NCI-H82 treated with DMSO at 0.1 percent for 48 hours (cell line): ENCODE measurements around the gene FGD3.
"Not testable (repeated sequence)": the region's sequence is repeated elsewhere in the genome, so short reads cannot be mapped to it uniquely, and the experiment has no call there.

ENCODE experiments used
- DNase-seq: peaks from one replicate; lab custom pipeline; 2025; ENCODE audit not compliant: unreplicated experiment; lab: John Stamatoyannopoulos, UW

The FGD3 gene

GRCh38 chr9:93008457-93008856 is 61.1 kb downstream of the FGD3 start:
- DNase-seq = no peak

DNA sequence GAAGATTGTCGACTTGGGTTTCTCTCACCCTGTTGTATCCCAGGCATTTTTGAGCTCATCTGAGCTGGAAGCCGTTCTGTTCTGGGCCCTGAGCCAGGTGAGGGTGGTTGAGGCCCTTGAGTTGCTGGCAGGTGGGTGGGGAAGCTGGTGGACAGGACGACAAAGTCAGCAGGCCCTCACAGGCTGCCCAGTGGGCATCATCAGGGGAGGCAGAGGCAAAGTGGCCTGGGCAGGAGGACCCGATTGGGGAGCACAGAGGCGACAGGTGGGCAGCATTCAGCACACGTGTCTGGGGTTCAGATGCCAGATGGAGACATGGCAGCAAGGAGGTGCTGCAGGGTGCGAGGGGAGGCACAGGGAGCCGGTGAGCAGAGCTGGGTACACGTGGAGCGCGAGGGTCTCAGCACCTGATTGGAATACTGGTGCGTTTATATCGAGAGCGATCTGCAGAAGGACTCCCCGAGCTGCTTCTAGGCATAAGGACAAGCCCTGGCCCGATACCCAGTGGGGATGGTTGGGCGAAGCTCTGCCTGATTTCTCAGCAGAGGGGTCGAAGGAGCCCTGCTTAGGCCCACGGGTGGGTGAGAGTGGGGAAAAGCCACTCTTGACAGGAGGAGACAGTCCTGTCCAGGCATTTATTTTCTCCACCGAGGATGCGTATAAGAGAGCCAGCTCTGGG is 62.2 kb downstream of the FGD3 start:
- DNase-seq = no peak

DNA sequence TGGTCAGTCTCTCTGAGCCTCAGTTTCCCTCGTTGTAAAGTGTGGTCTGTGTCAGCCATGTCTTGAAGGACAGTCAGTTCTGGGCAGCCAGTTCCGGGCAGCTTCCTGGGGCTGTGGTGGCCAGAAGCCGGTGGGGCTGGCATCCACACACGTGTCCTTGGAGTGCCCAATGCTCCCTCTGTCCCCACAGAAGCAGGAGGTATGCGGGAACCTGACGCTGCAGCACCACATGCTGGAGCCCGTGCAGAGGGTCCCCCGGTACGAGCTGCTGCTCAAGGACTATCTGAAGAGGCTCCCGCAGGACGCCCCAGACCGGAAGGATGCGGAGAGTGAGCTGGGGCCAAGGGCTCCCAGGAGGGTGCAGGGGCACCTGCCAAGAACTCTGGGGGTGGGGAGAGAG is 62.7 kb downstream of the FGD3 start:
- DNase-seq = no peak

- DNase-seq = no peak
Observed at GRCh38 chr9:93010704-93011103, 63.4 kb downstream of the FGD3 start.

DNA sequence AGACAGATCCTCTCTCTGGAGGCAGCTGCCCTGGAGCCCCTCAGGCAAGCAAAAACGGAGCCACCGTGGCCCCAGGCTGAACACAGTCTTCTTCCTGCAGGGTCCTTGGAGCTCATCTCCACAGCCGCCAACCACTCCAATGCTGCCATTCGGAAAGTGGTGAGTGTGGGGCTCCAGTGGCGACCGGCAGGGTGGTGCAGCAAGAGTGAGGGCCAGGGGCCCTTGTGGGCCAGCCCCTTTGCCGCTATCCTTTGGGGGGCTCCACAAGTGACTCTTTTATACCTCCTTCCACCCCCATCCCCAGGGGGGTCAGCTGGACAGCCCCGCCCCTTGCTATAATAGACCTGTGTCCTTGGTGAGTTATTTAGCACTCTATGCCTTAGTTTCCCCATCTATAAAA is 63.8 kb downstream of the FGD3 start:
- DNase-seq = no peak

- no peak for DNase-seq
Observed at GRCh38 chr9:93012963-93013855, 65.9 kb downstream of the FGD3 start.

DNA sequence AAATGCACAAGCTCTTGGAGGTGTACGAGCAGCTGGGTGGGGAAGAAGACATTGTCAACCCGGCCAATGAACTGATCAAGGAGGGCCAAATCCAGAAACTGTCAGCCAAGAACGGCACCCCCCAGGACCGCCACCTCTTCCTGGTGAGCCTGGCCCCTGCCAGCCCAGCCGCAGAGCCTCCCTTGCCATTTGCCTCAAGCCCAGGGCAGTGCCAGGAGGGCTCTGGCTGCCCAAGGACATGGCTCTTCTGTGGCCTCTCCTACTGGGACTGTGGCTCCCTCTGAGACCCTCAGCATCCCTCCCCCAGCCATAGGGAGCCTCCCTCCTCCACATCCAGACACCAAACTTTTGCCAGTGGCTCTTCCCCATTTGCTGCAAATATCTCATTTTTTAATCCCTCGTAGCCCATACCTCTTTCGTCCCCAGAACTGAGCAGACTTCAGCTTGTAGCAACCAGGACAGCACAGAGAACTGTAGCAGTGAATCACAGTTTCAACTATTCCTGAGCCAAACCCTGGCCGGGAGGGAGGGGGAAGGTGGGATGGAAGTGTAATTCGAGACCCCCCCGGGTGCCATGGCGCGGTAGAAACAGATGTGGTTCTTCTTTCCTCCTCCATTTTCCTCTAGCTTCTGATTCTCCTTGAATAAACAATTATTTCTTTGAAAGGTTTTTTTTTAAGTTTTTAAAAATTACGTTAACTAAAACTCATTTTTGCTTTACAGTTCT is 66.7 kb downstream of the FGD3 start:
- DNase-seq = no peak

DNA sequence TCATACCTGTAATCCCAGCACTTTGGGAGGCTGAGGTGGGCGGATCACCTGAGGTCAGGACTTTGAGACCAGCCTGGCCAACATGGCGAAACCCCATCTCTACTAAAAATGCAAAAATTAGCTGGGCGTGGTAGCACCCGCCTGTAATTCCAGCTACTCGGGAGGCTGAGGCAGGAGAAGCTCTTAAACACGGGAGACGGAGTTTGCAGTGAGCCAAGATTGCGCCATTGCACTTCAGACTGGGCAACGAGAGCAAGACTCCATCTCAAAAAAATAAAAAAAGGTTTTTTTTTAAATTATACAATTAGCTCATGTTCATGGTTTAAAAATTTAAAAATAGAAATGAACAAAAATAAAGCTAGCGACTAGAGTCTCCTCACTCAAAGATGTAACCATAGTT is 67.9 kb downstream of the FGD3 start:
- DNase-seq = not testable (repeated sequence)

GRCh38 chr9:93017621-93018020 is 70.3 kb downstream of the FGD3 start:
- DNase-seq = no peak

GRCh38 chr9:93020151-93020550 is 72.8 kb downstream of the FGD3 start:
- DNase-seq = no peak

- no peak for DNase-seq
Observed at GRCh38 chr9:93020771-93021670, 73.7 kb downstream of the FGD3 start.

GRCh38 chr9:93022066-93022465 is 74.7 kb downstream of the FGD3 start:
- no peak for DNase-seq

GRCh38 chr9:93022721-93023520 is 75.6 kb downstream of the FGD3 start:
- no peak for DNase-seq

GRCh38 chr9:93023521-93023815 is 76.1 kb downstream of the FGD3 start:
- no peak for DNase-seq

- no peak for DNase-seq
Observed at GRCh38 chr9:93024646-93024910, 77.3 kb downstream of the FGD3 start.

GRCh38 chr9:93024986-93025630 is 77.8 kb downstream of the FGD3 start:
- DNase-seq = no peak

GRCh38 chr9:93025736-93026135 is 78.4 kb downstream of the FGD3 start:
- DNase-seq = no peak

GRCh38 chr9:93026640-93027039 is 79.3 kb downstream of the FGD3 start:
- no peak for DNase-seq

- DNase-seq = no peak
Observed at GRCh38 chr9:93027750-93028149, 80.4 kb downstream of the FGD3 start.

- no peak for DNase-seq
Observed at GRCh38 chr9:93028448-93029006, 81.2 kb downstream of the FGD3 start.
